Nephron (organoid): Measurements from ENCODE around the gene CDKN2AIP.
"Not testable (repeated sequence)": the region's sequence is repeated elsewhere in the genome, so short reads cannot be mapped to it uniquely, and the experiment has no call there.

ENCODE experiments used
- H3K27ac Mint-ChIP-seq, 3 experiments: 2 replicates each; pipeline ENCODE4 v1.8.0; 2020; ENCODE audit warnings: mixed read lengths in 3 of 3, mild to moderate bottlenecking in 2 of 3, moderate library complexity in 1 of 3
- H3K27me3 Mint-ChIP-seq: 2 replicates; pipeline ENCODE4 v1.8.0; 2021; ENCODE audit warnings: low read depth, mild to moderate bottlenecking, moderate library complexity, mixed read lengths
- H3K36me3 Mint-ChIP-seq: 2 replicates; pipeline ENCODE4 v1.8.0; 2020; ENCODE audit warnings: low read depth, mixed read lengths
- H3K4me1 Mint-ChIP-seq: 2 replicates; pipeline ENCODE4 v1.8.0; 2020; ENCODE audit warnings: mixed read lengths
- H3K4me3 Mint-ChIP-seq, 3 experiments: 2 replicates each; pipeline ENCODE4 v1.8.0; 2020; ENCODE audit warnings: mild to moderate bottlenecking in 3 of 3, mixed read lengths in 3 of 3, moderate library complexity in 2 of 3
- H3K9me3 Mint-ChIP-seq: 2 replicates; pipeline ENCODE4 v1.8.0; 2020; ENCODE audit warnings: mixed read lengths
- CTCF ChIP-seq, 3 experiments: fragments of 200-600 bp; sonication (generic); IDR thresholded peaks; one replicate each; pipeline ENCODE4 v1.5.0; 2021; ENCODE audit warnings: antibody characterized with exemption in 3 of 3; ENCODE audit not compliant: unreplicated experiment in 3 of 3

The CDKN2AIP gene

GRCh38 chr4:183469285-183469684 is 24.8 kb downstream of the CDKN2AIP start:
- H3K27me3 Mint-ChIP-seq: peaks cover 7% of the 10 kb centered on the region
- no peak for TF ChIP-seq CTCF (IDR thresholded peaks at IDR 0.05; ENCODE audit: unreplicated experiment in 3 of 3)
- no peaks in the 10 kb centered on the region for H3K4me1 Mint-ChIP-seq
- no peak overlapping the region for H3K4me3 Mint-ChIP-seq
- no peak overlapping the region for H3K27ac Mint-ChIP-seq
- H3K36me3 Mint-ChIP-seq: peaks cover 21% of the 10 kb centered on the region
- no peaks in the 10 kb centered on the region for H3K9me3 Mint-ChIP-seq

GRCh38 chr4:183469936-183470335 is 25.5 kb downstream of the CDKN2AIP start:
- Mint-ChIP-seq H3K27me3 (peaks cover 7% of the 10 kb centered on the region), H3K36me3 (peaks cover 17% of the 10 kb centered on the region), H3K27ac (no peak overlapping the region), H3K4me3 (no peak overlapping the region), H3K9me3 (no peaks in the 10 kb centered on the region), H3K4me1 (no peaks in the 10 kb centered on the region)
- no peak for TF ChIP-seq CTCF (IDR thresholded peaks at IDR 0.05; ENCODE audit: unreplicated experiment in 3 of 3)

GRCh38 chr4:183470821-183471220 is 26.4 kb downstream of the CDKN2AIP start:
- Mint-ChIP-seq H3K4me1 (no peaks in the 10 kb centered on the region), H3K27ac (no peak overlapping the region), H3K4me3 (no peak overlapping the region)

GRCh38 chr4:183471946-183472708 is 27.7 kb downstream of the CDKN2AIP start:
- no peak overlapping the region for H3K27ac Mint-ChIP-seq
- peaks cover 7% of the 10 kb centered on the region for H3K27me3 Mint-ChIP-seq
- H3K4me3 Mint-ChIP-seq: no peak overlapping the region
- H3K4me1 Mint-ChIP-seq: no peaks in the 10 kb centered on the region
- TF ChIP-seq CTCF (IDR thresholded peaks at IDR 0.05; ENCODE audit: unreplicated experiment in 3 of 3): peak; percentile 83 to 93 (median 91)
- H3K36me3 Mint-ChIP-seq: peaks cover 17% of the 10 kb centered on the region
- no peaks in the 10 kb centered on the region for H3K9me3 Mint-ChIP-seq

More at GRCh38 chr4:183470821-183471220, 26.4 kb downstream of the CDKN2AIP start:
- Mint-ChIP-seq H3K36me3 (peaks cover 17% of the 10 kb centered on the region), H3K27me3 (peaks cover 7% of the 10 kb centered on the region), H3K9me3 (no peaks in the 10 kb centered on the region)
- no peak for TF ChIP-seq CTCF (IDR thresholded peaks at IDR 0.05; ENCODE audit: unreplicated experiment in 3 of 3)

GRCh38 chr4:183478123-183478522 is 33.7 kb downstream of the CDKN2AIP start:
- no peak for TF ChIP-seq CTCF (IDR thresholded peaks at IDR 0.05; ENCODE audit: unreplicated experiment in 3 of 3)

GRCh38 chr4:183478926-183479325 is 34.5 kb downstream of the CDKN2AIP start:
- peaks cover 3% of the 10 kb centered on the region for H3K27me3 Mint-ChIP-seq
- no peak overlapping the region for H3K4me3 Mint-ChIP-seq
- H3K4me1 Mint-ChIP-seq: no peaks in the 10 kb centered on the region
- H3K27ac Mint-ChIP-seq: no peak overlapping the region
- TF ChIP-seq CTCF (IDR thresholded peaks at IDR 0.05; ENCODE audit: unreplicated experiment in 3 of 3): no peak
- peaks cover 11% of the 10 kb centered on the region for H3K36me3 Mint-ChIP-seq
- H3K9me3 Mint-ChIP-seq: no peaks in the 10 kb centered on the region

More at GRCh38 chr4:183478123-183478522, 33.7 kb downstream of the CDKN2AIP start:
- Mint-ChIP-seq H3K4me3 (no peak overlapping the region), H3K4me1 (no peaks in the 10 kb centered on the region), H3K27ac (no peak overlapping the region), H3K9me3 (no peaks in the 10 kb centered on the region), H3K36me3 (peaks cover 7% of the 10 kb centered on the region), H3K27me3 (peaks cover 7% of the 10 kb centered on the region)

GRCh38 chr4:183482515-183483095 is 38.2 kb downstream of the CDKN2AIP start:
- H3K4me1 Mint-ChIP-seq, H3K4me3 Mint-ChIP-seq, H3K27ac Mint-ChIP-seq, H3K9me3 Mint-ChIP-seq, H3K27me3 Mint-ChIP-seq: not testable (repeated sequence)
- H3K36me3 Mint-ChIP-seq: peaks cover 14% of the 10 kb centered on the region
